GM12878 (cell line): ENCODE results near the gene SLC12A3.

Source experiments
- POLR2A ChIP-seq: IDR thresholded peaks from 2 replicates; pipeline ENCODE4 v1.6.1; 2011; ENCODE audit warnings: low read depth, mild to moderate bottlenecking, low read length
- TF ChIP-seq, protein P1 (sequence below), 3 experiments: IDR thresholded peaks in 2 of 3; conservative IDR thresholded peaks in 1 of 3; 2 replicates each; pipeline ENCODE4 v1.5.1; 2011; ENCODE audit warnings: low read depth in 3 of 3, low read length in 3 of 3, mild to moderate bottlenecking in 3 of 3, control low read depth in 2 of 3, moderate library complexity in 2 of 3, inconsistent platforms in 1 of 3, mixed read lengths in 1 of 3; ENCODE audit not compliant: control insufficient read depth in 2 of 3, insufficient read depth in 1 of 3; ENCODE audit errors: extremely low read depth in 1 of 3

GRCh38 chr16:56941092-56941491 lies 76.1 kb downstream of the SLC12A3 start:
- peak; percentile 65 for TF ChIP-seq POLR2A
- TF ChIP-seq, protein P1, sequence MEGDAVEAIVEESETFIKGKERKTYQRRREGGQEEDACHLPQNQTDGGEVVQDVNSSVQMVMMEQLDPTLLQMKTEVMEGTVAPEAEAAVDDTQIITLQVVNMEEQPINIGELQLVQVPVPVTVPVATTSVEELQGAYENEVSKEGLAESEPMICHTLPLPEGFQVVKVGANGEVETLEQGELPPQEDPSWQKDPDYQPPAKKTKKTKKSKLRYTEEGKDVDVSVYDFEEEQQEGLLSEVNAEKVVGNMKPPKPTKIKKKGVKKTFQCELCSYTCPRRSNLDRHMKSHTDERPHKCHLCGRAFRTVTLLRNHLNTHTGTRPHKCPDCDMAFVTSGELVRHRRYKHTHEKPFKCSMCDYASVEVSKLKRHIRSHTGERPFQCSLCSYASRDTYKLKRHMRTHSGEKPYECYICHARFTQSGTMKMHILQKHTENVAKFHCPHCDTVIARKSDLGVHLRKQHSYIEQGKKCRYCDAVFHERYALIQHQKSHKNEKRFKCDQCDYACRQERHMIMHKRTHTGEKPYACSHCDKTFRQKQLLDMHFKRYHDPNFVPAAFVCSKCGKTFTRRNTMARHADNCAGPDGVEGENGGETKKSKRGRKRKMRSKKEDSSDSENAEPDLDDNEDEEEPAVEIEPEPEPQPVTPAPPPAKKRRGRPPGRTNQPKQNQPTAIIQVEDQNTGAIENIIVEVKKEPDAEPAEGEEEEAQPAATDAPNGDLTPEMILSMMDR (IDR thresholded peaks at IDR 0.05 in 2 of 3, conservative IDR thresholded peaks at IDR 0.05 in 1 of 3; ENCODE audit: control insufficient read depth in 2 of 3, extremely low read depth in 1 of 3, insufficient read depth in 1 of 3, low read depth in 3 of 3, low read length in 3 of 3), result no peak
